ENCODE data around the gene PKNOX2.

The PKNOX2 gene

DNA sequence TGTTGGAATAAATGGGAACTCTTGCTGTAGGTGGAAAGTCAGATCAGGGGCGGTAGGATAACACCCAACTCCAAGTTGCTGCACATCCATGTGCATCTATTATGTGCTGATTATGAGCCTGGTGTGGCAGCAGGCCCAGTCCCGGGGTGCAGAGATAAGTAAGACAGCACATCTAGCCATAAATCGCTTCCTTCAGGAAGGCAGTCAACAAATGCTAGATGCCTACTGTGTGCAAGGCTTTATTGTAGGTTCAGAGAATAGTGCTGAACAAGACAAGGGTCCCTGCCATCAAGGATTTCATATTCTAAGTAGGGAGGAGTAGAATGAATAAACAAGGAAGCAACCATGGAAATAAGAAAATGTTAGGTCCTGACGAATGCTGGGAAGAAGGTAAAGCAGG is 110.2 kb downstream of the PKNOX2 start:
- no peak for DNase-seq (ENCODE audit: low read depth, low spot score)
- POLR2A ChIA-PET: no interaction called here
- H3K4me3 ChIP-seq (ENCODE audit: low read depth, low read length): no peak overlapping the region
- TF ChIP-seq, protein P1, sequence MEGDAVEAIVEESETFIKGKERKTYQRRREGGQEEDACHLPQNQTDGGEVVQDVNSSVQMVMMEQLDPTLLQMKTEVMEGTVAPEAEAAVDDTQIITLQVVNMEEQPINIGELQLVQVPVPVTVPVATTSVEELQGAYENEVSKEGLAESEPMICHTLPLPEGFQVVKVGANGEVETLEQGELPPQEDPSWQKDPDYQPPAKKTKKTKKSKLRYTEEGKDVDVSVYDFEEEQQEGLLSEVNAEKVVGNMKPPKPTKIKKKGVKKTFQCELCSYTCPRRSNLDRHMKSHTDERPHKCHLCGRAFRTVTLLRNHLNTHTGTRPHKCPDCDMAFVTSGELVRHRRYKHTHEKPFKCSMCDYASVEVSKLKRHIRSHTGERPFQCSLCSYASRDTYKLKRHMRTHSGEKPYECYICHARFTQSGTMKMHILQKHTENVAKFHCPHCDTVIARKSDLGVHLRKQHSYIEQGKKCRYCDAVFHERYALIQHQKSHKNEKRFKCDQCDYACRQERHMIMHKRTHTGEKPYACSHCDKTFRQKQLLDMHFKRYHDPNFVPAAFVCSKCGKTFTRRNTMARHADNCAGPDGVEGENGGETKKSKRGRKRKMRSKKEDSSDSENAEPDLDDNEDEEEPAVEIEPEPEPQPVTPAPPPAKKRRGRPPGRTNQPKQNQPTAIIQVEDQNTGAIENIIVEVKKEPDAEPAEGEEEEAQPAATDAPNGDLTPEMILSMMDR (IDR thresholded peaks at IDR 0.05; ENCODE audit: insufficient read depth, low read length, missing control alignments): no peak
- CTCF ChIA-PET: no interaction called here

DNA sequence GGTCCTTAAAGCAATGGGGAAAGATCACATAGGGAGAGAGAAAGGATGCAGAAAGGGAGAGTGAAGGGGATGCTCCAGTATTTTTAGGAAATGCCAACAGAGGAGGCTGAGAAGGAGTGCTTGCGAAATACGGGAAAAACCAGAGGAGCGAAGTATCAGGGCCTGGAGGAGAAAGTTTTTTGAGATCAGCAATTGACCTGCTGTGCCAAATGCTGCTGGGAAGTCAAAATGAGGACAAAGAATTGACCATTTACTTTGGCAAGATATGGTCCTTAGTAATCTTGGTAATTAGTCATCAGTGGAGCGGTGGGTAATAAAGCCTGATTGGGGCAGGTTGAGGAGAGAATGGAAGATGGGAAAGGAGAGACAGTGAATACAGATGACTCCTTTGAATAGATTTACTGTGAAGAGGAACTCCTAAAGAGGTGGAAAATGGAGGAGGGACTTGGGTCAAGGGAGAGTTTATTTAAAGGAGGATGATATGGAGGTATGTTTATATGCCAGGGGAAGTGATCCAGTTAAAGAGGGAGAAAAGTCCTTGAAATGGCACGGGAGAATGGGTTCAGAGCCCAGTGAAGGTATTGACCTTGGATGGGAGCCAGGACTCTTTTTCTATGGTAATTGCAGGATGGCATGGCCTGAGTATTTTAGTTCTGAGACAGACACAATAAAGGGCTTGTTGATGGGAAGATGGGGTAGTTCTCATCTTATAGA is 111.5 kb downstream of the PKNOX2 start:
- DNase-seq (ENCODE audit: low read depth, low spot score): no peak
- ChIA-PET CTCF (no interaction called here), POLR2A (no interaction called here)
- TF ChIP-seq, protein P1 (IDR thresholded peaks at IDR 0.05; ENCODE audit: insufficient read depth, low read length, missing control alignments): no peak
- H3K4me3 ChIP-seq (ENCODE audit: low read depth, low read length): no peak overlapping the region

DNA sequence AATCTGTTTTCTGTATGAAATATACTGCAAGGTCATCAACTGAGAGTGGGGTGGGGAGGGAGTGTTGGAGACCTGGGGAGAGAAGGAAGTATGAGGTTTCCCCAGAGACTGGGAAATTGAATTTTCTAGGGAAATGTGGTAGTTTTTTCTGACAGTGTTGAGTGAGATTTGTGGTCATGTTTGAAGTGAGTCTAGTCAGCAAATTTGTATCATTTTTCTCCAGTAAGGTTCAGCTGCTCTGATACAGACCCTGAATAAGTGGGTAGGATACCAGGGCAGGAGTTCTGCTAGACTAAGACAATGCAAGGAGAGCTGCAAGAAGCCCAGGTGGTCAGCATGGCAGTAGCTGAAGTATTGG is 112.0 kb downstream of the PKNOX2 start:
- no peak for DNase-seq (ENCODE audit: low read depth, low spot score)
- TF ChIP-seq, protein P1 (IDR thresholded peaks at IDR 0.05; ENCODE audit: insufficient read depth, low read length, missing control alignments): no peak
- no peak overlapping the region for H3K4me3 ChIP-seq (ENCODE audit: low read depth, low read length)
- CTCF ChIA-PET: no interaction called here
- POLR2A ChIA-PET: no interaction called here

DNA sequence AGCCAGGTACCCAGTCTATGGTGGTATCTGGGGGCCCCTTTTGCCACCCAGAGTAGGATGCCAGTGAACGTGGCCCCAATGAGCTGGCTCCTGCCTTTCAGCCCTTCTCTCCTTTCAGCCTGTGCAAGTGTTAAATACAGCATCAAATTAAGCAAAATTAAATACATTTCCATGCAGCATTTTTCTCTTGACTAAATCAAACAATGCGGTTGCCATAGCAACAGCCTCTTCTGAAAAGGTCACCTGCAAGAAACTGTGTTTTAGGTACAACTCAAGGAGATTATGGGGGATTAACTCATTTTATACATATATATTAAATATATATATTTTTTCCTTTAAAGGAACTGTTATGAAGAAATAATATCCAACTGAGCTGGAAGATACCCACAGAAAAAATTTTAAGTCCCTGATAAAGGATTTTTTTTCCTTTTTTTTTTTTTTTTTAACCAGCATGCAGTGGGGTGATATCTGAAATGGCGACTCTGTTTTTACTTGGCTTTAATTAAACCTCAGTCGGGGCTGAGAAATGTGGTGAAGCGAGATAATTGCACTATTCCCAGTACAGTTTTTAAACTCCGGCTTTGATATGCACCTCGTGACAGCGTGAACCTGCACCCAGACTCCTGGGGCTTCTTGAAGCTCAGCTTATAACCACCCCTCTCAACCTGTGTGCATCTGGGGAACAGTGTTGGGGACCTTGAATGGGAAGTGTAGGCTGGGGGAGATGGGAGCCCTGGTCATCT is 115.3 kb downstream of the PKNOX2 start:
- TF ChIP-seq, protein P1 (IDR thresholded peaks at IDR 0.05; ENCODE audit: insufficient read depth, low read length, missing control alignments): no peak
- DNase-seq (ENCODE audit: low read depth, low spot score): no peak
- CTCF ChIA-PET: no interaction called here
- POLR2A ChIA-PET: no interaction called here
- H3K4me3 ChIP-seq (ENCODE audit: low read depth, low read length): no peak overlapping the region

DNA sequence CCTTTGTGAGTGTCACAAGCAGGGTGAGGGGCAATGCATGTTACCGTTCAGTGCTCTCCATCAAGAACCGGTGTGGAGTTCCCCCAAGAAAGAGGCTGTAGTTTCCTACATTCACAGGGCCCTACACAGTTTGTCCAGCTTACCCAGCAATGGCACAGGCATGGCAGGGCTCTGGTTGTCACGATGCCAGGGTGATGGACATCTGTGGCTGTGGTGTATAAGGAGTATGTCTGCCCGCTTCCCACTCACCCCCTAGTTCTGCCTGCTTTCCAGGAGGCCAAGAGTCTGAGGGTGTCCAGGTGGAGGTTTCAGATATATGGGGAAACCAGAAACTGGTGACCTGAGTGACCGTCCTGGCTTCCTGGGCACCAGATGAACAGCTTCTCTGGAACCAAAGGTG is 116.1 kb downstream of the PKNOX2 start:
- H3K4me3 ChIP-seq (ENCODE audit: low read depth, low read length): no peak overlapping the region
- TF ChIP-seq, protein P1 (IDR thresholded peaks at IDR 0.05; ENCODE audit: insufficient read depth, low read length, missing control alignments): no peak
- CTCF ChIA-PET: interaction anchor here (0.9 kb wide), 1 partner anchor 65 kb away, joined by 3 read pairs; no protein-coding TSS in a partner anchor
- POLR2A ChIA-PET: no interaction called here
- no peak for DNase-seq (ENCODE audit: low read depth, low spot score)

DNA sequence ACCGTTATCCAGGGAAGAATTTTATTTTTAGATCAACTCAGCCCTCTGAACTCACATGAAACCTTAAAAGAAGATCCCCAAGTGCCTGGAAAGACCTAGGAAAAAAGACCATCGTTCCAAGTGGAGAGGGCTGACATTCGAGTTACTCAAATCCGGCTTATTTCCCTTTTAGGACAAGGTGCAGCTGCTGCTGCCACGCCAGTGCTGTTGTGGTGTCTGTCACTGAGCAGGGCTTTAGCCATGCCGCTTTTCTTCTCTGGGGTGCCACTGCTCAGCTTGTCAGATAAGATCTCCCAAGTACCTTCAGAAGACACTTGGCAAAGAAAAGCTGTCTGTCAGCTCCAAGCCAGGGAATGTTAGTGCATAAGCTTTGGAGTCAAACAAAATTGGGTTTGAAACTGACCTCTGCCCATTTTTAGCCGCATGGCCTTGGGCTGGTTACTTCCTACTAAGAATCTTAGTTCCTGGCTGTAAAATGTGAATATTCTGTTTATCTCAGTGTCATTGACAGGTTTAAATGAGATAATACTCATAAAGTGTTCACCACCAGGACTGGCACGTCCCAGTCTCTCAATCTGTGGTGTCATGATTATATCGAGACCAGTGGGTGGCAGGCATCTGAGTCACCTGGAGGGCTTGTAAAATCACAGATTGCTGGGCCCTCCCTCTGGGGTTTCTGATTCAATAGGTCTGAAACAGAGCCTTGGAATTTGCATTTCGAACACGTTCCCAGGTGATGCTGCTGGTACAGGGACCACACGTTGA is 117.5 kb downstream of the PKNOX2 start:
- ChIA-PET CTCF (no interaction called here), POLR2A (interaction anchor here (0.7 kb wide), 1 partner anchor 31 kb away, joined by 3 read pairs; no protein-coding TSS in a partner anchor)
- DNase-seq (ENCODE audit: low read depth, low spot score): no peak
- H3K4me3 ChIP-seq (ENCODE audit: low read depth, low read length): no peak overlapping the region
- TF ChIP-seq, protein P1 (IDR thresholded peaks at IDR 0.05; ENCODE audit: insufficient read depth, low read length, missing control alignments): no peak
